ENCODE measurements around the gene NDUFS2. TPM values are rescaled to one million over a fixed set of nuclear protein-coding genes. Genes with fewer than 3 reads are reported as not detected.
A peak's percentile ranks its signal among the peaks of the same experiment; 100 is the strongest.

The NDUFS2 gene
- total and polyA plus RNA-seq, 9 of the 15 experiments (the other 6 are each of a cell fraction or from before 2014, with no cell fraction given): 70.0 to 176 (median 141) TPM

- TF ChIP-seq SMARCB1 (IDR thresholded peaks at IDR 0.05; ENCODE audit: insufficient read length, low read depth) (no peak), HMG20B (CRISPR knock-in tag; IDR thresholded peaks at IDR 0.05) (no peak), SRF (CRISPR knock-in tag; IDR thresholded peaks at IDR 0.05) (peak in 1 of 2 experiments; percentile 67; a peak in 1 of 4 replicates), HNRNPLL (IDR thresholded peaks at IDR 0.05; ENCODE audit: low read depth, low read length, poor library complexity, severe bottlenecking) (peak; percentile 34), YY1 (IDR thresholded peaks at IDR 0.05; ENCODE audit: borderline replicate concordance in 1 of 3, control insufficient read depth in 1 of 3, extremely low read depth in 1 of 3, insufficient read depth in 3 of 3, insufficient read length in 1 of 3, insufficient replicate concordance in 2 of 3, low read depth in 1 of 3, low read length in 2 of 3) (peak; percentile 99 to 100 (median 100)), ZNF57 (CRISPR knock-in tag; IDR thresholded peaks at IDR 0.05) (no peak), SRSF1 (IDR thresholded peaks at IDR 0.05; ENCODE audit: low read depth, low read length) (no peak), RFX5 (IDR thresholded peaks at IDR 0.05; ENCODE audit: low read depth, low read length) (no peak), RFX7 (CRISPR knock-in tag; IDR thresholded peaks at IDR 0.05) (no peak), MXD1 (CRISPR knock-in tag; IDR thresholded peaks at IDR 0.05; ENCODE audit: borderline replicate concordance, poor library complexity, severe bottlenecking) (no peak), MAFF (IDR thresholded peaks at IDR 0.05; ENCODE audit: low read length) (no peak), ZNF23 (CRISPR knock-in tag; IDR thresholded peaks at IDR 0.05) (no peak), ZNF407 (IDR thresholded peaks at IDR 0.05; ENCODE audit: low read depth) (peak; percentile 73), MAX (CRISPR knock-in tag; IDR thresholded peaks at IDR 0.05) (peak; percentile 67), PTRF (tag; IDR thresholded peaks at IDR 0.05) (no peak), BDP1 (IDR thresholded peaks at IDR 0.05; ENCODE audit: insufficient read depth, insufficient read length) (no peak), CREB1 (IDR thresholded peaks at IDR 0.05) (peak; percentile 80), CREB1 (CRISPR knock-in tag; IDR thresholded peaks at IDR 0.05) (peak; percentile 70; the same call in 1 of the 2 replicates)
Measured at GRCh38 chr1:161201836-161202712, at the start of gene NDUFS2 (continued).
